IPS-18c (cell line): ENCODE data around the gene MAPKAPK2.
"Not testable (repeated sequence)": the region's sequence is repeated elsewhere in the genome, so short reads cannot be mapped to it uniquely, and the experiment has no call there.

Experiments used
- H3K4me3 ChIP-seq: 2 replicates; pipeline ENCODE4 v1.7.0; 2013; ENCODE audit warnings: low read depth, mild to moderate bottlenecking, low read length, moderate library complexity; ENCODE audit not compliant: insufficient read depth
- H3K9me3 ChIP-seq: one replicate; pipeline ENCODE4 v1.6.1; 2013; ENCODE audit warnings: mild to moderate bottlenecking, low read length, moderate library complexity; ENCODE audit not compliant: control insufficient read depth, insufficient read depth

The MAPKAPK2 gene

GRCh38 chr1:206741142-206741701 lies 56.5 kb downstream of the MAPKAPK2 start:
- no peak overlapping the region for H3K4me3 ChIP-seq
- no peaks in the 10 kb centered on the region for H3K9me3 ChIP-seq

GRCh38 chr1:206742719-206743383 lies 58.1 kb downstream of the MAPKAPK2 start:
- no peak overlapping the region for H3K4me3 ChIP-seq
- no peaks in the 10 kb centered on the region for H3K9me3 ChIP-seq

- Histone ChIP-seq H3K9me3 (no peaks in the 10 kb centered on the region), H3K4me3 (no peak overlapping the region)
These were observed 60.0 kb downstream of the MAPKAPK2 start for GRCh38 chr1:206744683-206745082.

GRCh38 chr1:206745301-206745700 lies 60.6 kb downstream of the MAPKAPK2 start:
- no peak overlapping the region for H3K4me3 ChIP-seq
- no peaks in the 10 kb centered on the region for H3K9me3 ChIP-seq

GRCh38 chr1:206748348-206749030 lies 63.8 kb downstream of the MAPKAPK2 start:
- H3K4me3 ChIP-seq: no peak overlapping the region

GRCh38 chr1:206751891-206752290 lies 67.2 kb downstream of the MAPKAPK2 start:
- Histone ChIP-seq H3K9me3 (no peaks in the 10 kb centered on the region), H3K4me3 (no peak overlapping the region)

More at GRCh38 chr1:206748348-206749030, 63.8 kb downstream of the MAPKAPK2 start:
- H3K9me3 ChIP-seq: no peaks in the 10 kb centered on the region

GRCh38 chr1:206752481-206752880 lies 67.8 kb downstream of the MAPKAPK2 start:
- H3K9me3 ChIP-seq: no peaks in the 10 kb centered on the region
- no peak overlapping the region for H3K4me3 ChIP-seq

- Histone ChIP-seq H3K4me3 (no peak overlapping the region), H3K9me3 (no peaks in the 10 kb centered on the region)
These were observed 68.4 kb downstream of the MAPKAPK2 start for GRCh38 chr1:206753141-206753540.

GRCh38 chr1:206754011-206754410 lies 69.3 kb downstream of the MAPKAPK2 start:
- Histone ChIP-seq H3K4me3 (no peak overlapping the region), H3K9me3 (no peaks in the 10 kb centered on the region)

- Histone ChIP-seq H3K9me3 (no peaks in the 10 kb centered on the region), H3K4me3 (no peak overlapping the region)
These were observed 73.0 kb downstream of the MAPKAPK2 start for GRCh38 chr1:206757524-206758266.

- no peak overlapping the region for H3K4me3 ChIP-seq
- no peaks in the 10 kb centered on the region for H3K9me3 ChIP-seq
These were observed 75.9 kb downstream of the MAPKAPK2 start for GRCh38 chr1:206760590-206760989.

- Histone ChIP-seq H3K4me3 (no peak overlapping the region), H3K9me3 (no peaks in the 10 kb centered on the region)
These were observed 76.6 kb downstream of the MAPKAPK2 start for GRCh38 chr1:206761159-206761768.

GRCh38 chr1:206762741-206763364 lies 78.1 kb downstream of the MAPKAPK2 start:
- H3K4me3 ChIP-seq, H3K9me3 ChIP-seq: not testable (repeated sequence)

GRCh38 chr1:206765771-206766170 lies 81.1 kb downstream of the MAPKAPK2 start:
- H3K9me3 ChIP-seq, H3K4me3 ChIP-seq: not testable (repeated sequence)

GRCh38 chr1:206766251-206766856 lies 81.6 kb downstream of the MAPKAPK2 start:
- no peaks in the 10 kb centered on the region for H3K9me3 ChIP-seq

GRCh38 chr1:206768472-206769303 lies 84.0 kb downstream of the MAPKAPK2 start:
- H3K4me3 ChIP-seq: no peak overlapping the region
- no peaks in the 10 kb centered on the region for H3K9me3 ChIP-seq

More at GRCh38 chr1:206766251-206766856, 81.6 kb downstream of the MAPKAPK2 start:
- no peak overlapping the region for H3K4me3 ChIP-seq
